Cardiac muscle cell (in vitro differentiated cells and primary cell): Measurements from ENCODE around the gene FAXC. TPM values are rescaled to one million over a fixed set of nuclear protein-coding genes. Genes with fewer than 3 reads are reported as not detected.
"Not testable (repeated sequence)": the region's sequence is repeated elsewhere in the genome, so short reads cannot be mapped to it uniquely, and the experiment has no call there.

Experiments
- DNase-seq, 2 donors: peaks; one replicate each; pipeline versions ENCODE4 v3.0.0 to v3.0.0-alpha.2; 2010 to 2017; ENCODE audit warnings: low read depth in 1 of 2, low spot score in 1 of 2
- H3K27ac ChIP-seq: fragments of 200-600 bp; sonication (generic); 2 replicates; pipeline ENCODE4 v1.5.1; 2016
- H3K27me3 ChIP-seq: fragments of 200-600 bp; sonication (generic); 2 replicates; pipeline ENCODE4 v1.6.0; 2016; ENCODE audit warnings: control low read depth
- H3K36me3 ChIP-seq: fragments of 200-600 bp; sonication (generic); 2 replicates; pipeline ENCODE4 v1.5.1; 2016; ENCODE audit warnings: control low read depth
- H3K4me1 ChIP-seq: fragments of 200-600 bp; sonication (generic); 2 replicates; pipeline ENCODE4 v1.8.1; 2017; ENCODE audit warnings: low read depth, mild to moderate bottlenecking, mixed run types
- H3K4me3 ChIP-seq: fragments of 200-600 bp; sonication (generic); 2 replicates; pipeline ENCODE4 v1.5.1; 2016; ENCODE audit warnings: mild to moderate bottlenecking
- H3K9me3 ChIP-seq: fragments of 200-600 bp; sonication (generic); 2 replicates; pipeline ENCODE4 v1.5.1; 2017; ENCODE audit warnings: low read depth, mild to moderate bottlenecking, control low read depth
- polyA plus RNA-seq: library from polyadenylated mRNA; unstranded; fragments of >200 nt; fragmentation: Nextera tagmentation; extraction: Ambion mirVana; gene quantifications from 2 replicates; pipeline ENCODE4 v1.2.1, GENCODE V29; 2016
- total RNA-seq: library from RNA; depleted of rRNA; stranded (reverse); fragments of >200 nt; gene quantifications from 2 replicates; pipeline ENCODE4 v1.2.3, GENCODE V29; 2016
- TF ChIP-seq, protein P1 (sequence below): IDR thresholded peaks from 2 replicates; pipeline ENCODE4 v1.5.1; 2012; ENCODE audit warnings: low read depth, mild to moderate bottlenecking, low read length

FAXC gene
- total and polyA plus RNA-seq, 2 experiments from 2014 or later = 0.30 to 2.7 TPM

DNA sequence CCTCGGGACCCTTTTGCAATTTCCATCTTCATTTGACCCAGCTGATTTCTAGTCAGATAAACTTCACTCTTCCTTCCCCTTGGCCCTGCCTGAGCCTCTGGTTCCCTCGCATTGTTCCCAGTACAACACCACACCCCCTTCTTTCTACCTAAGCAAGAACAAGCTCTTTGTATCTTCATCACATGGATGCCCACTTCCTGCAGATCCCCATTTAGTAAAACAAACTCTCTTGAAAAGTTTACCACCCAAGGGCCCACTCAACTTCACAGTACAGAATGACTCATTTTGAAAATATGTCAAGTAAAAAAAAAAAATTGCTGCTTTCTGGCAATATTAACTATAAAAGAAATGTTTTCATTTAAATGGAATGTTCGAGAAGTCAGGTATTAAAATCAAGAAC, 5.2 kb downstream of the FAXC start:
- Histone ChIP-seq H3K9me3 (no peaks in the 10 kb centered on the region), H3K27me3 (peaks cover 10% of the 10 kb centered on the region), H3K27ac (no peak overlapping the region), H3K4me1 (no peaks in the 10 kb centered on the region), H3K36me3 (no peaks in the 10 kb centered on the region), H3K4me3 (no peak overlapping the region)
- DNase-seq = peak in 1 of 2 donors; percentile 32
- TF ChIP-seq, protein P1, sequence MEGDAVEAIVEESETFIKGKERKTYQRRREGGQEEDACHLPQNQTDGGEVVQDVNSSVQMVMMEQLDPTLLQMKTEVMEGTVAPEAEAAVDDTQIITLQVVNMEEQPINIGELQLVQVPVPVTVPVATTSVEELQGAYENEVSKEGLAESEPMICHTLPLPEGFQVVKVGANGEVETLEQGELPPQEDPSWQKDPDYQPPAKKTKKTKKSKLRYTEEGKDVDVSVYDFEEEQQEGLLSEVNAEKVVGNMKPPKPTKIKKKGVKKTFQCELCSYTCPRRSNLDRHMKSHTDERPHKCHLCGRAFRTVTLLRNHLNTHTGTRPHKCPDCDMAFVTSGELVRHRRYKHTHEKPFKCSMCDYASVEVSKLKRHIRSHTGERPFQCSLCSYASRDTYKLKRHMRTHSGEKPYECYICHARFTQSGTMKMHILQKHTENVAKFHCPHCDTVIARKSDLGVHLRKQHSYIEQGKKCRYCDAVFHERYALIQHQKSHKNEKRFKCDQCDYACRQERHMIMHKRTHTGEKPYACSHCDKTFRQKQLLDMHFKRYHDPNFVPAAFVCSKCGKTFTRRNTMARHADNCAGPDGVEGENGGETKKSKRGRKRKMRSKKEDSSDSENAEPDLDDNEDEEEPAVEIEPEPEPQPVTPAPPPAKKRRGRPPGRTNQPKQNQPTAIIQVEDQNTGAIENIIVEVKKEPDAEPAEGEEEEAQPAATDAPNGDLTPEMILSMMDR = no peak

DNA sequence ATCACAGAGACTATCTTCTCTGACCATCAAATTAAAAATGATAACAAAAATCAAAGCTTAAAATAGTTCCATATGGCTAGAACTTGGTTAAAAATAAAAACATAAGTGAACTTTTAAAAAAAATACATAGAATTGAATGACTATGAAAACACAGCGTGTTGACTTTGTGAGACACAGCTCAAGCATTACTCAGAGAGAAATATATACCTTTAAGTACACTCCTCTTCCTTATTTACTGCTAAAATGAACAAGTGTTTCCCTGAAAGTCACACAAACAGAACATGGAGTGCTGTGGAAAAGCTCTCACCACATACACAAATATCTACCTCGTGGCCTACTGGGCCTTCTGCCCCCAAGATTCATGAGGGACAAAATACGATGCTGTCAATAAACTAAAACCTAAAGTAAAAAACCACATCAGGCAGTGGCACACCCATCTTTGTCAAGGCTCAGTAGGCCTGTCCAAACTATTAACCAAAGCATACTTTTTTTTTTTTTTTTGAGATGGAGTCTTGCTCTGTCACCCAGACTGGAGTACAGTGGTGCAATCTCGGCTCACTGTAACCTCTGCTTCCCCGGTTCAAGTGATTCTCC, 7.5 kb downstream of the FAXC start:
- no peak overlapping the region for H3K4me3 ChIP-seq
- H3K27ac ChIP-seq = no peak overlapping the region
- TF ChIP-seq, protein P1 = no peak
- DNase-seq = no peak
- no peaks in the 10 kb centered on the region for H3K4me1 ChIP-seq
- no peaks in the 10 kb centered on the region for H3K9me3 ChIP-seq
- H3K27me3 ChIP-seq = no peaks in the 10 kb centered on the region
- no peaks in the 10 kb centered on the region for H3K36me3 ChIP-seq

DNA sequence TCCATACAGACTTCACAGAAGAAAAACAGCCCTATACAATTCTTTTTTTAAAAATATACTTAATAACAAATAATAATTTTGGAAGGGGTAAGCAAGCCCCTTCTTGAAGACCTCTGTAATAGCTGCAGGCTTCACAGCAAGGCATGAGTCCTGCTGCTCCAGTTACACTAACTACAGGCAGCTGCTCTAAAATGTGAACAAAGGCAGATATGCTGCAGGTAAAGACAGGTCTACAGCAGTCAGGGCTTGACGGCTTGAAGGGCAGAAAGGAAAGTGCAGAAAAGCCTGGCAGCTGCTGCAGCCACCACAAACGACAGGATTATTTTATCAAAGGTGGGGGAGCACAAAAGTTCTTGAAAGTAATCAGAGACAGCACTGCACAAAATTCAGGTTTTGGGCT, 11.3 kb downstream of the FAXC start:
- no peaks in the 10 kb centered on the region for H3K4me1 ChIP-seq
- H3K27me3 ChIP-seq = no peaks in the 10 kb centered on the region
- DNase-seq = no peak
- H3K36me3 ChIP-seq = no peaks in the 10 kb centered on the region
- TF ChIP-seq, protein P1 = no peak
- H3K4me3 ChIP-seq = no peak overlapping the region
- no peaks in the 10 kb centered on the region for H3K9me3 ChIP-seq
- H3K27ac ChIP-seq = no peak overlapping the region

DNA sequence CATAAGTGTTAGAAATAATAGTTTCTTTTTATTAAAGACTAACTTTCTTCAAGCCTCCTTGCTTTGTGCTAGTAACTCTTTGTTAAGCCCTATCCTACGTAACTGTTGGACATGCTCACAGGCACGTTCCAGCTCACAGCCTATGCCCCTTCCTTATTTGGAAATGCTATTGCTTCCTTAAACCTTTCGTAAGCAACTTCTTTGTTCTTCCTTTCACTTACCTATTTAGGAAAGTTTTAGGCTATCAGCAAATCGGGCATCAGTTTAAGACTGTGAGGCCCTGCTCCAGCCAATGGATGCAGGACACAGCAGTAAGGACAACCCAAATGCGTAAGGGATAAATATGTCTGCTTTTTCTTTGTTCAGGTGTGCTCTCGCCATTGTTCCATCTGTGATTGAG, 14.2 kb downstream of the FAXC start:
- not testable (repeated sequence) for H3K27me3 ChIP-seq, H3K4me1 ChIP-seq, DNase-seq, H3K4me3 ChIP-seq, H3K9me3 ChIP-seq, H3K27ac ChIP-seq, H3K36me3 ChIP-seq

DNA sequence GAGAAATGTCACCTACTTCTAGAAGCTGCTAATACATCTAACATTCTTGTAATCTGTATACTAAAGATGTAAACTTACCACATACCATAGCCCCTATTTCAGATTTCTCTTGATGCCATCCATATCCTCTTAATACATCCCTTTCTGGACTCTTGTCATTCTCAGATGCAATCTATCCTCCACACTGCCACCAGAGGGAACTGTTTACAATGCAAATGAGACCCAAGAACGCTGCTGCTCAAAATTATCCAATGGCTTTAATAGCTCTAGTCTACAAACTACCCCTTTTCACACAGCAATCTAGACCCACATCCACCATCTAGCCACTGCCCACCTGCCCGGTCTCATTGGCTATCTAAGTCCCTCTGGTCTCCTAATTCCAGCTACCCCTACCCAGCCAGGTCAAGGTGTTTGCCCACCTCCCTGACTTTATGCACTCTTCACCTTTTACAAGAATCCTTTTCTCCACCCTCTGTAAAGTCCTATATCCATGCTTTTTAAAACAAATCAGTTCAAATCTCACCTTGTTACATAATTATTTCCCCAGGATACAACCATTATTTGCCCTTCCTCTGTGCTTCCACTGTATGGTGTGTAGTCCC, 14.8 kb downstream of the FAXC start:
- no peaks in the 10 kb centered on the region for H3K27me3 ChIP-seq
- H3K9me3 ChIP-seq = no peaks in the 10 kb centered on the region
- TF ChIP-seq, protein P1 = peak; percentile 64
- no peak overlapping the region for H3K27ac ChIP-seq
- no peak overlapping the region for H3K4me3 ChIP-seq
- H3K4me1 ChIP-seq = no peaks in the 10 kb centered on the region
- H3K36me3 ChIP-seq = no peaks in the 10 kb centered on the region
- peak; percentile 57 to 67 for DNase-seq

DNA sequence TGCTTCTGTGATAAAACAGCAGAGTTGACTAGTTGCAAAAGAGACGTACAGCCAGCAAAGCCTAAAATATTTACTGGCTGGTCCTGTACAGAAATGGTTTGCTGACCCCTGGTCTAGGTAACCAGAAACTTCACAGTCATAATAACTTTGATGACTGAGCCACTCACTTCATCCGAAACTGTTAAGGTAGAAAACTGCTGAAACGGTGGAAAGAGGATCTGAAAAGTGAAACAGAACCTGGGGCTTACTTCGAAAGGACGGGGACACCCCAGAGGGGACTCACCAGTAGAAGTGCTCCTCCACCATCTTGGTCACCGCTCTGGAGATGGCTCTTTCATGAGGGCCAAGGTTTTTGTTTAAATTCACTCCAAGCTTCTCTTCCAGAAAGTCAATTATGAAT, 16.4 kb downstream of the FAXC start:
- no peak for DNase-seq
- Histone ChIP-seq H3K36me3 (no peaks in the 10 kb centered on the region), H3K27ac (no peak overlapping the region), H3K4me1 (no peaks in the 10 kb centered on the region), H3K27me3 (no peaks in the 10 kb centered on the region), H3K4me3 (no peak overlapping the region), H3K9me3 (no peaks in the 10 kb centered on the region)
- TF ChIP-seq, protein P1 = no peak
